HG02885 (cell line): Measurements from ENCODE around the gene C17orf100.
"Not testable (repeated sequence)": the region's sequence is repeated elsewhere in the genome, so short reads cannot be mapped to it uniquely, and the experiment has no call there.

ENCODE experiments used
- ATAC-seq: cut with Tn5 transposase; IDR thresholded peaks from one replicate; pipeline ENCODE4 v1.9.1; 2021; ENCODE audit warnings: mild to moderate bottlenecking; ENCODE audit not compliant: unreplicated experiment, poor library complexity

C17orf100 gene

GRCh38 chr17:6686026-6686425 is 34.5 kb downstream of the C17orf100 start:
- ATAC-seq, result no peak

GRCh38 chr17:6688944-6689343 is 37.4 kb downstream of the C17orf100 start:
- ATAC-seq, result no peak

GRCh38 chr17:6690641-6691040 is 39.1 kb downstream of the C17orf100 start:
- no peak for ATAC-seq

GRCh38 chr17:6691546-6691945 is 40.0 kb downstream of the C17orf100 start:
- ATAC-seq, result no peak

- not testable (repeated sequence) for ATAC-seq
Observed at GRCh38 chr17:6691958-6692357, 40.4 kb downstream of the C17orf100 start.

- no peak for ATAC-seq
Observed at GRCh38 chr17:6695051-6695450, 43.5 kb downstream of the C17orf100 start.

- ATAC-seq, result no peak
Observed at GRCh38 chr17:6695565-6695964, 44.0 kb downstream of the C17orf100 start.

- no peak for ATAC-seq
Observed at GRCh38 chr17:6696906-6697305, 45.3 kb downstream of the C17orf100 start.

GRCh38 chr17:6698004-6698403 is 46.4 kb downstream of the C17orf100 start:
- ATAC-seq, result no peak

- ATAC-seq, result no peak
Observed at GRCh38 chr17:6699997-6700947, 48.7 kb downstream of the C17orf100 start.

- no peak for ATAC-seq
Observed at GRCh38 chr17:6700948-6701307, 49.4 kb downstream of the C17orf100 start.

- no peak for ATAC-seq
Observed at GRCh38 chr17:6701719-6702118, 50.2 kb downstream of the C17orf100 start.

GRCh38 chr17:6702567-6703215 is 51.1 kb downstream of the C17orf100 start:
- no peak for ATAC-seq
